HepG2 (cell line): ENCODE data around the gene CPT1C. TPM values are rescaled to one million over a fixed set of nuclear protein-coding genes. Genes with fewer than 3 reads are reported as not detected.

Experiments used
- CHCHD3 ChIP-seq: sonication (generic); formaldehyde crosslinking; IDR thresholded peaks from 2 replicates; pipeline ENCODE4 v1.8.0; 2022; ENCODE audit warnings: mild to moderate bottlenecking, missing genetic modification reagents, moderate library complexity
- E2F5 ChIP-seq: sonication (generic); formaldehyde crosslinking; conservative IDR thresholded peaks from 2 replicates; pipeline ENCODE4 v1.4.0; 2020; ENCODE audit warnings: missing genetic modification reagents
- GPN1 ChIP-seq: sonication (generic); formaldehyde crosslinking; IDR thresholded peaks from 2 replicates; pipeline ENCODE4 v1.5.1; 2020; ENCODE audit warnings: missing genetic modification reagents, borderline replicate concordance
- HDAC2 ChIP-seq: sonication (generic); formaldehyde crosslinking; IDR thresholded peaks from 2 replicates; pipeline ENCODE4 v1.4.0; 2020; ENCODE audit warnings: missing genetic modification reagents
- HMGXB4 ChIP-seq, 2 experiments: sonication (generic) in 1 of 2; formaldehyde crosslinking in 1 of 2; IDR thresholded peaks; 2 replicates each; pipeline versions ENCODE4 v1.4.0 to v1.6.1; 2018 to 2020; ENCODE audit warnings: missing genetic modification reagents in 2 of 2, borderline replicate concordance in 1 of 2, low read depth in 1 of 2, mild to moderate bottlenecking in 1 of 2, missing biosample characterization in 1 of 2
- KDM5A ChIP-seq: fragments of 200-600 bp; sonication (generic); IDR thresholded peaks from 2 replicates; pipeline ENCODE4 v1.7.0; 2018; ENCODE audit warnings: antibody characterized with exemption, mild to moderate bottlenecking, low read length, borderline replicate concordance
- MTA1 ChIP-seq: sonication (generic); formaldehyde crosslinking; IDR thresholded peaks from 2 replicates; pipeline ENCODE4 v1.4.0; 2020; ENCODE audit warnings: missing genetic modification reagents, mild to moderate bottlenecking, borderline replicate concordance
- NR2F6 ChIP-seq, 2 experiments: IDR thresholded peaks; 2 replicates each; pipeline ENCODE4 v1.6.1; 2016; ENCODE audit warnings: antibody characterized with exemption in 1 of 2, mild to moderate bottlenecking in 1 of 2
- PATZ1 ChIP-seq: sonication (generic); formaldehyde crosslinking; IDR thresholded peaks from 2 replicates; pipeline ENCODE4 v1.4.0; 2020; ENCODE audit warnings: missing genetic modification reagents
- RAD21 ChIP-seq: fragments of 450-650 bp; formaldehyde crosslinking; IDR thresholded peaks from 2 replicates; pipeline ENCODE4 v1.5.0; 2020; ENCODE audit warnings: mild to moderate bottlenecking
- TAF1 ChIP-seq: sonication (generic); formaldehyde crosslinking; IDR thresholded peaks from 2 replicates; pipeline ENCODE4 v1.4.0; 2020; ENCODE audit warnings: missing genetic modification reagents
- U2AF2 ChIP-seq: fragments of 200-400 bp; formaldehyde crosslinking; IDR thresholded peaks from 2 replicates; pipeline ENCODE4 v1.6.1; 2017; ENCODE audit warnings: low read depth, mild to moderate bottlenecking, low read length
- USF2 ChIP-seq, 2 experiments: sonication (generic) in 1 of 2; formaldehyde crosslinking in 1 of 2; IDR thresholded peaks; 2 replicates each; pipeline versions ENCODE4 v1.5.1 to v1.6.1; 2011 to 2020; ENCODE audit warnings: borderline replicate concordance in 1 of 2, low read depth in 1 of 2, low read length in 1 of 2, mild to moderate bottlenecking in 1 of 2, missing genetic modification reagents in 1 of 2, moderate library complexity in 1 of 2
- XRCC5 ChIP-seq: fragments of 200-400 bp; formaldehyde crosslinking; optimal IDR thresholded peaks from 2 replicates; pipeline ENCODE3; 2017; ENCODE audit warnings: mild to moderate bottlenecking, low read length
- ZNF235 ChIP-seq: sonication (generic); formaldehyde crosslinking; IDR thresholded peaks from 2 replicates; pipeline ENCODE4 v1.8.1; 2023; ENCODE audit warnings: mild to moderate bottlenecking, missing genetic modification reagents, borderline replicate concordance
- ZNF343 ChIP-seq: sonication (generic); formaldehyde crosslinking; IDR thresholded peaks from 2 replicates; pipeline ENCODE4 v1.4.0; 2020; ENCODE audit warnings: mild to moderate bottlenecking, missing genetic modification reagents
- ZNF563 ChIP-seq: sonication (generic); formaldehyde crosslinking; IDR thresholded peaks from 2 replicates; pipeline ENCODE4 v1.8.0; 2022; ENCODE audit warnings: mild to moderate bottlenecking, moderate library complexity, missing genetic modification reagents
- ZNF710 ChIP-seq: sonication (generic); formaldehyde crosslinking; IDR thresholded peaks from 2 replicates; pipeline ENCODE4 v1.5.0; 2020; ENCODE audit warnings: mild to moderate bottlenecking, missing genetic modification reagents, borderline replicate concordance
- polyA plus RNA-seq, 8 experiments: library from polyadenylated mRNA; depleted of rRNA in 3 of 8; stranded (reverse) in 7 of 8; unstranded in 1 of 8; fragments of >200 nt; fragmentation: Illumina TruSeq in 4 of 8; extraction: Trizol in 4 of 8; gene quantifications; 2 replicates each; pipeline versions ENCODE4 v1.2.1 to v1.2.3, GENCODE V29; 2011 to 2016; ENCODE audit warnings: low read depth in 4 of 8, missing spikeins in 1 of 8, mixed read lengths in 1 of 8; ENCODE audit not compliant: insufficient read depth in 1 of 8
- total RNA-seq, 5 experiments: library from RNA; depleted of rRNA; stranded (reverse); fragments of >200 nt; fragmentation: Illumina TruSeq; extraction: Trizol; gene quantifications; 2 replicates each; pipeline ENCODE4 v1.2.3, GENCODE V29; 2016; ENCODE audit warnings: low read depth in 1 of 5

Gene CPT1C
- total and polyA plus RNA-seq, 2 of the 13 experiments (the other 11 are each of a cell fraction or from before 2014, with no cell fraction given), result 0.18 TPM; not detected in 1

- TF ChIP-seq HMGXB4 (CRISPR knock-in tag; IDR thresholded peaks at IDR 0.05; ENCODE audit: borderline replicate concordance in 1 of 2, low read depth in 1 of 2), result peak in 1 of 2 experiments; percentile 44; a peak in 1 of 4 replicates
- no peak for TF ChIP-seq USF2 (IDR thresholded peaks at IDR 0.05; ENCODE audit: low read depth, low read length)
- TF ChIP-seq USF2 (CRISPR knock-in tag; IDR thresholded peaks at IDR 0.05; ENCODE audit: borderline replicate concordance), result peak; percentile 49; the same call in 1 of the 2 replicates
- TF ChIP-seq TAF1 (CRISPR knock-in tag), result peak; percentile 73
- TF ChIP-seq RAD21, result peak; percentile 26; the same call in 1 of the 2 replicates
- TF ChIP-seq CHCHD3, result peak; percentile 79
- no peak for TF ChIP-seq U2AF2
- no peak for TF ChIP-seq ZNF563 (CRISPR knock-in tag)
- no peak for TF ChIP-seq ZNF343
- TF ChIP-seq ZNF235 (CRISPR knock-in tag), result no peak
- no peak for TF ChIP-seq GPN1 (CRISPR knock-in tag)
- TF ChIP-seq XRCC5, result peak; percentile 71
- TF ChIP-seq ZNF710 (CRISPR knock-in tag), result no peak
- TF ChIP-seq NR2F6 (IDR thresholded peaks at IDR 0.05), result no peak
- TF ChIP-seq NR2F6 (CRISPR knock-in tag; IDR thresholded peaks at IDR 0.05), result peak; percentile 37; the same call in 1 of the 2 replicates
- TF ChIP-seq HDAC2 (CRISPR knock-in tag), result peak; percentile 44; the same call in 1 of the 2 replicates
- TF ChIP-seq PATZ1 (CRISPR knock-in tag), result peak; percentile 20; the same call in 1 of the 2 replicates
- TF ChIP-seq MTA1 (CRISPR knock-in tag), result no peak
- no peak for TF ChIP-seq KDM5A
- peak; percentile 15 for TF ChIP-seq E2F5 (CRISPR knock-in tag)
These were observed 26.5 kb upstream of the CPT1C start (continued) for GRCh38 chr19:49664171-49665035.
